Measurements from ENCODE around the gene MAN1A1. TPM values are rescaled to one million over a fixed set of nuclear protein-coding genes. Genes with fewer than 3 reads are reported as not detected.

The MAN1A1 gene
- total and polyA plus RNA-seq, 2 of the 8 experiments (the other 6 are each of a cell fraction or from before 2014, with no cell fraction given) = 1.8 to 5.4 TPM

DNA sequence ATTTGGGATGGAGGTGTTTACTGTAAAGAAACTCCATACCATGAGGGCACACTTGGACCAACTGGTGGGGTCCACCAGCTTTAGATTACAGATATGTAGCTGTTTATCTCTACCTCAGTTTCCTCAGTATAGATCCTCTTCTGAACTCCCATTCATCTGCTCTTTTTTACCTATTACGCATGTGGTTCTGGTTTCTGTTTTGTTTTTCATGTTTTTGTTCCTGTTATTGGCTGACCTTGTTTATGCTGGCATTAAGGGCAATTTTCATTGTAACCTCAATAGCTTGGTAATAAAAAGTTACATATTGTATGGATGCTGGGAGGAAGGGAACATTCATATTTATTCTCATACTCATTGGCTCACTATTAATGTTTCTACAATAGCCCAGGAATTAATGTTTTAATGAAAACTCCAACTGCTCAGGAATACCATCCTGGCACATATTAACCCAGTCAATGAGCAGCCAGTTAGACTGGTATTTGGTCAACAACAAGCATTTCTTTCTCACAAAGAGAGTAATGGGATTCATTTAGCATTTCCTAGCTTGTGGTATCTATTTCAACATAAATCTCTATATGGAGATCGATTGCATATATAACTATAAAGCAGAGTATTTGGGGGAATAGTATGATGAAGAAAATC, 187.3 kb downstream of the MAN1A1 start:
- POLR2A ChIA-PET (ENCODE audit: partially characterized antibody) = no interaction called here
- no peak overlapping the region for H2BK15ac ChIP-seq (ENCODE audit: low read length)

More for the DNA sequence above, 187.3 kb downstream of the MAN1A1 start:
- CTCF ChIA-PET (ENCODE audit: partially characterized antibody) = interaction anchor here (4.0 kb wide), 1 partner anchor 14 kb away, joined by 18 read pairs; no protein-coding TSS in a partner anchor
- Histone ChIP-seq H4K20me1 (replicated peaks in 1 of 2; ENCODE audit: control insufficient read depth in 1 of 2, insufficient read depth in 2 of 2, low read length in 2 of 2) (no peaks in the 10 kb centered on the region), H3K9me3 (ENCODE audit: insufficient read depth in 2 of 2, low read depth in 1 of 2, low read length in 1 of 2) (no peaks in the 10 kb centered on the region), H3K36me3 (ENCODE audit: control insufficient read depth in 2 of 4, insufficient read depth in 4 of 4, low read length in 3 of 4) (no peaks in the 10 kb centered on the region), H3K23me2 (ENCODE audit: low read depth, low read length) (no peaks in the 10 kb centered on the region), H3K14ac (ENCODE audit: insufficient read length) (no peak overlapping the region), H4K5ac (ENCODE audit: insufficient read length, low read depth, low read length) (no peak overlapping the region), H3K79me1 (ENCODE audit: low read depth, low read length) (no peaks in the 10 kb centered on the region), H2BK120ac (replicated peaks; ENCODE audit: low read depth, low read length) (no peak overlapping the region), H2AFZ (ENCODE audit: low read length) (no peak overlapping the region), H3K23ac (ENCODE audit: insufficient read length) (no peak overlapping the region), H3K18ac (ENCODE audit: extremely low read depth, low read length) (no peak overlapping the region), H4K8ac (ENCODE audit: extremely low read depth, insufficient read depth, low read length) (no peak overlapping the region), H3K56ac (replicated peaks; ENCODE audit: insufficient read length, low read depth, low read length) (no peak overlapping the region), H4K91ac (replicated peaks; ENCODE audit: insufficient read length, low read length) (no peak overlapping the region), H3K27me3 (replicated peaks in 1 of 4; ENCODE audit: control insufficient read depth in 3 of 4, extremely low read depth in 1 of 4, insufficient read depth in 3 of 4, low read length in 3 of 4) (no peaks in the 10 kb centered on the region), H3K4ac (replicated peaks; ENCODE audit: insufficient read length, low read depth, low read length) (no peak overlapping the region), H3K4me1 (replicated peaks in 1 of 4; ENCODE audit: control insufficient read depth in 3 of 4, insufficient read depth in 4 of 4, low read length in 3 of 4) (no peaks in the 10 kb centered on the region), H3K9ac (replicated peaks in 1 of 4; ENCODE audit: extremely low read depth in 1 of 4, low read depth in 3 of 4, low read length in 3 of 4) (no peak overlapping the region), H2AK5ac (ENCODE audit: low read depth, low read length) (no peak overlapping the region), H2BK12ac (ENCODE audit: low read depth, low read length) (no peak overlapping the region), H3K79me2 (ENCODE audit: control insufficient read depth in 1 of 2, insufficient read depth in 2 of 2, low read length in 2 of 2) (no peaks in the 10 kb centered on the region), H2BK5ac (ENCODE audit: low read depth, low read length) (no peak overlapping the region), H3K4me3 (ENCODE audit: extremely low read depth in 1 of 4, insufficient read depth in 2 of 4, low read depth in 3 of 4, low read length in 4 of 4) (no peak overlapping the region), H2BK20ac (ENCODE audit: low read length) (no peak overlapping the region), H3K4me2 (ENCODE audit: insufficient read depth in 1 of 2, low read depth in 2 of 2, low read length in 2 of 2) (no peak overlapping the region), H3K27ac (ENCODE audit: low read depth, low read length) (no peak overlapping the region)
- DNase-seq (ENCODE audit: low read depth in 1 of 2, low spot score in 2 of 2) (no peak), FAIRE-seq (no peak)
- TF ChIP-seq SIRT6 (IDR thresholded peaks at IDR 0.05; ENCODE audit: low read length) = no peak
- no peak for TF ChIP-seq TCF12 (IDR thresholded peaks at IDR 0.05; ENCODE audit: low read depth, low read length)
- TF ChIP-seq TEAD4 (IDR thresholded peaks at IDR 0.05; ENCODE audit: low read depth, low read length) = no peak
- TF ChIP-seq FOSL1 (IDR thresholded peaks at IDR 0.05; ENCODE audit: insufficient read depth, low read depth, low read length) = no peak
- no peak for TF ChIP-seq POU5F1 (IDR thresholded peaks at IDR 0.05; ENCODE audit: low read depth, low read length)
- no peak for TF ChIP-seq SRF (IDR thresholded peaks at IDR 0.05; ENCODE audit: low read depth, low read length)
- TF ChIP-seq NANOG (IDR thresholded peaks at IDR 0.05; ENCODE audit: insufficient read depth, low read depth, low read length, poor library complexity, severe bottlenecking) = no peak
- no peak for TF ChIP-seq CBX5 (IDR thresholded peaks at IDR 0.05; ENCODE audit: low read depth, low read length)
- no peak for TF ChIP-seq HDAC6 (IDR thresholded peaks at IDR 0.05; ENCODE audit: low read depth, low read length)
- TF ChIP-seq SP1 (IDR thresholded peaks at IDR 0.05; ENCODE audit: low read depth, low read length) = no peak
- 91% methylated on average over 2 of the region's 2 CpGs; no CpG with 5 or more reads in 1 of the 2 experiments for WGBS, 2 experiments (ENCODE audit: extremely low coverage in 1 of 2, insufficient coverage in 1 of 2, insufficient read length in 1 of 2, insufficient replicate concordance in 2 of 2, low coverage in 1 of 2, low lambda C conversion rate in 2 of 2, missing lambda C conversion rate in 1 of 2)
